HepG2 (cell line): ENCODE data around the gene ZNF19. TPM values are rescaled to one million over a fixed set of nuclear protein-coding genes. Genes with fewer than 3 reads are reported as not detected.

Source experiments
- AGO2 ChIP-seq: fragments of 200-400 bp; formaldehyde crosslinking; optimal IDR thresholded peaks from 2 replicates; pipeline ENCODE3; 2017; ENCODE audit warnings: mild to moderate bottlenecking, low read depth, low read length, moderate library complexity
- NONO ChIP-seq, 2 experiments: fragments of 450-650 bp in 1 of 2; sonication (generic) in 1 of 2; formaldehyde crosslinking in 1 of 2; IDR thresholded peaks in 1 of 2; conservative IDR thresholded peaks in 1 of 2; 2 replicates each; pipeline versions ENCODE4 v1.6.1 to v1.8.0; 2017 to 2022; ENCODE audit warnings: mild to moderate bottlenecking in 1 of 2, missing genetic modification reagents in 1 of 2, moderate library complexity in 1 of 2
- PAX8 ChIP-seq: sonication (generic); formaldehyde crosslinking; IDR thresholded peaks from 2 replicates; pipeline ENCODE4 v1.8.0; 2022; ENCODE audit warnings: mild to moderate bottlenecking, missing genetic modification reagents, borderline replicate concordance
- PCBP1 ChIP-seq: fragments of 200-400 bp; formaldehyde crosslinking; IDR thresholded peaks from 2 replicates; pipeline ENCODE4 v1.6.1; 2017; ENCODE audit warnings: mild to moderate bottlenecking, low read depth, low read length, borderline replicate concordance
- TAF15 ChIP-seq: fragments of 200-400 bp; formaldehyde crosslinking; IDR thresholded peaks from one replicate; pipeline ENCODE4 v1.6.1; 2018; ENCODE audit warnings: mild to moderate bottlenecking, low read depth, low read length; ENCODE audit not compliant: poor library complexity, severe bottlenecking
- ZNF34 ChIP-seq: sonication (generic); formaldehyde crosslinking; IDR thresholded peaks from 2 replicates; pipeline ENCODE4 v1.4.0; 2020; ENCODE audit warnings: mild to moderate bottlenecking, missing genetic modification reagents, borderline replicate concordance
- ZNF564 ChIP-seq: sonication (generic); formaldehyde crosslinking; IDR thresholded peaks from 2 replicates; pipeline ENCODE4 v1.8.1; 2023; ENCODE audit warnings: mild to moderate bottlenecking, missing genetic modification reagents
- ZNF646 ChIP-seq: sonication (generic); formaldehyde crosslinking; IDR thresholded peaks from 2 replicates; pipeline ENCODE4 v1.9.0; 2021; ENCODE audit warnings: mild to moderate bottlenecking, missing genetic modification reagents
- ZNF703 ChIP-seq: sonication (generic); formaldehyde crosslinking; IDR thresholded peaks from 2 replicates; pipeline ENCODE4 v1.5.1; 2020; ENCODE audit warnings: missing genetic modification reagents, mild to moderate bottlenecking, moderate library complexity, borderline replicate concordance
- ZNF781 ChIP-seq: sonication (generic); formaldehyde crosslinking; IDR thresholded peaks from 2 replicates; pipeline ENCODE4 v1.5.1; 2020; ENCODE audit warnings: borderline replicate concordance, mild to moderate bottlenecking, missing genetic modification reagents; ENCODE audit errors: not compliant biosample characterization
- polyA plus RNA-seq, 8 experiments: library from polyadenylated mRNA; depleted of rRNA in 3 of 8; stranded (reverse) in 7 of 8; unstranded in 1 of 8; fragments of >200 nt; fragmentation: Illumina TruSeq in 4 of 8; extraction: Trizol in 4 of 8; gene quantifications; 2 replicates each; pipeline versions ENCODE4 v1.2.1 to v1.2.3, GENCODE V29; 2011 to 2016; ENCODE audit warnings: low read depth in 4 of 8, missing spikeins in 1 of 8, mixed read lengths in 1 of 8; ENCODE audit not compliant: insufficient read depth in 1 of 8
- total RNA-seq, 5 experiments: library from RNA; depleted of rRNA; stranded (reverse); fragments of >200 nt; fragmentation: Illumina TruSeq; extraction: Trizol; gene quantifications; 2 replicates each; pipeline ENCODE4 v1.2.3, GENCODE V29; 2016; ENCODE audit warnings: low read depth in 1 of 5
- TF ChIP-seq, protein P1 (sequence below): sonication (generic); formaldehyde crosslinking; IDR thresholded peaks from 2 replicates; pipeline ENCODE4 v1.4.0; 2020; ENCODE audit warnings: mild to moderate bottlenecking, missing genetic modification reagents
- TF ChIP-seq, protein P2 (sequence below): sonication (generic); formaldehyde crosslinking; IDR thresholded peaks from 2 replicates; pipeline ENCODE4 v1.8.0; 2023; ENCODE audit warnings: mild to moderate bottlenecking, missing genetic modification reagents
- TF ChIP-seq, protein P3 (sequence below): sonication (generic); formaldehyde crosslinking; IDR thresholded peaks from 2 replicates; pipeline ENCODE4 v1.4.0; 2020; ENCODE audit warnings: mild to moderate bottlenecking, low read depth, missing genetic modification reagents
- TF ChIP-seq, protein P4 (sequence below): sonication (generic); formaldehyde crosslinking; IDR thresholded peaks from 2 replicates; pipeline ENCODE4 v1.4.0; 2020; ENCODE audit warnings: mild to moderate bottlenecking, missing genetic modification reagents
- TF ChIP-seq, protein P5 (sequence below): IDR thresholded peaks from 2 replicates; pipeline ENCODE4 v1.6.1; 2012; ENCODE audit warnings: low read length, improper control_type of control experiment

Gene ZNF19
- total and polyA plus RNA-seq, 2 of the 13 experiments (the other 11 are each of a cell fraction or from before 2014, with no cell fraction given) = 3.2 to 5.8 TPM

DNA sequence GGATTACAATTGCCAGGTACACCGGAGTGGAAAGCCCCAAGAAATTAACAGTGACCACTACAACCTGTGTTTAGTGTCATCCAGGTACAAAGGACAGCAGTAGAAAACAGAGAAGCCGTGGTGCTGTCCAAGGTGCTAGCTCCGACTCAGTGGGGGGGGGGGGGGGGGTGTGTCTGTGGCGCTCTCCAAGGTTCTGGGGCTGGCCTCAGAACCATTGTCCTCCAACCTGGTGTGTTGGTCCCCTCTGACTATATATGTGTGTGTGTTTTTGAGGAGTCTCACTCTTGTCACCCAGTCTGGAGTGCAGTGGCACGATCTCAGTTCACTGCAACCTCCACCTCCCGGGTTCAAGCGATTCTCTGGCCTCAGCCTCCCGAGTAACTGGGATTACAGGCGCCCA is 21.3 kb downstream of the ZNF19 start (continued):
- TF ChIP-seq ZNF781 (CRISPR knock-in tag) (peak; percentile 94), NONO (IDR thresholded peaks at IDR 0.05) (no peak), NONO (CRISPR knock-in tag; conservative IDR thresholded peaks at IDR 0.05) (no peak), ZNF646 (CRISPR knock-in tag) (0 out of 2 replicates have a peak, but pooled peaks have one; percentile 24), PCBP1 (no peak), ZNF703 (no peak), ZNF564 (CRISPR knock-in tag) (peak; percentile 78; the same call in 1 of the 2 replicates), PAX8 (CRISPR knock-in tag) (peak; percentile 74; the same call in 1 of the 2 replicates), TAF15 (no peak), AGO2 (no peak), ZNF34 (CRISPR knock-in tag) (no peak)
- TF ChIP-seq, protein P1, sequence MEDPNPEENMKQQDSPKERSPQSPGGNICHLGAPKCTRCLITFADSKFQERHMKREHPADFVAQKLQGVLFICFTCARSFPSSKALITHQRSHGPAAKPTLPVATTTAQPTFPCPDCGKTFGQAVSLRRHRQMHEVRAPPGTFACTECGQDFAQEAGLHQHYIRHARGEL (CRISPR knock-in tag) = no peak
- TF ChIP-seq, protein P2, sequence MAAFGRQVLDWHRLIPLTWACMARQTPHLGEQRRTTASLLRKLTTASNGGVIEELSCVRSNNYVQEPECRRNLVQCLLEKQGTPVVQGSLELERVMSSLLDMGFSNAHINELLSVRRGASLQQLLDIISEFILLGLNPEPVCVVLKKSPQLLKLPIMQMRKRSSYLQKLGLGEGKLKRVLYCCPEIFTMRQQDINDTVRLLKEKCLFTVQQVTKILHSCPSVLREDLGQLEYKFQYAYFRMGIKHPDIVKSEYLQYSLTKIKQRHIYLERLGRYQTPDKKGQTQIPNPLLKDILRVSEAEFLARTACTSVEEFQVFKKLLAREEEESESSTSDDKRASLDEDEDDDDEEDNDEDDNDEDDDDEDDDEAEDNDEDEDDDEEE = peak; percentile 79
- TF ChIP-seq, protein P3, sequence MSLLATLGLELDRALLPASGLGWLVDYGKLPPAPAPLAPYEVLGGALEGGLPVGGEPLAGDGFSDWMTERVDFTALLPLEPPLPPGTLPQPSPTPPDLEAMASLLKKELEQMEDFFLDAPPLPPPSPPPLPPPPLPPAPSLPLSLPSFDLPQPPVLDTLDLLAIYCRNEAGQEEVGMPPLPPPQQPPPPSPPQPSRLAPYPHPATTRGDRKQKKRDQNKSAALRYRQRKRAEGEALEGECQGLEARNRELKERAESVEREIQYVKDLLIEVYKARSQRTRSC (CRISPR knock-in tag) = peak; percentile 93; the same call in 1 of the 2 replicates
- TF ChIP-seq, protein P4, sequence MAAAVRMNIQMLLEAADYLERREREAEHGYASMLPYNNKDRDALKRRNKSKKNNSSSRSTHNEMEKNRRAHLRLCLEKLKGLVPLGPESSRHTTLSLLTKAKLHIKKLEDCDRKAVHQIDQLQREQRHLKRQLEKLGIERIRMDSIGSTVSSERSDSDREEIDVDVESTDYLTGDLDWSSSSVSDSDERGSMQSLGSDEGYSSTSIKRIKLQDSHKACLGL = peak; percentile 90; the same call in 1 of the 2 replicates
- TF ChIP-seq, protein P5, sequence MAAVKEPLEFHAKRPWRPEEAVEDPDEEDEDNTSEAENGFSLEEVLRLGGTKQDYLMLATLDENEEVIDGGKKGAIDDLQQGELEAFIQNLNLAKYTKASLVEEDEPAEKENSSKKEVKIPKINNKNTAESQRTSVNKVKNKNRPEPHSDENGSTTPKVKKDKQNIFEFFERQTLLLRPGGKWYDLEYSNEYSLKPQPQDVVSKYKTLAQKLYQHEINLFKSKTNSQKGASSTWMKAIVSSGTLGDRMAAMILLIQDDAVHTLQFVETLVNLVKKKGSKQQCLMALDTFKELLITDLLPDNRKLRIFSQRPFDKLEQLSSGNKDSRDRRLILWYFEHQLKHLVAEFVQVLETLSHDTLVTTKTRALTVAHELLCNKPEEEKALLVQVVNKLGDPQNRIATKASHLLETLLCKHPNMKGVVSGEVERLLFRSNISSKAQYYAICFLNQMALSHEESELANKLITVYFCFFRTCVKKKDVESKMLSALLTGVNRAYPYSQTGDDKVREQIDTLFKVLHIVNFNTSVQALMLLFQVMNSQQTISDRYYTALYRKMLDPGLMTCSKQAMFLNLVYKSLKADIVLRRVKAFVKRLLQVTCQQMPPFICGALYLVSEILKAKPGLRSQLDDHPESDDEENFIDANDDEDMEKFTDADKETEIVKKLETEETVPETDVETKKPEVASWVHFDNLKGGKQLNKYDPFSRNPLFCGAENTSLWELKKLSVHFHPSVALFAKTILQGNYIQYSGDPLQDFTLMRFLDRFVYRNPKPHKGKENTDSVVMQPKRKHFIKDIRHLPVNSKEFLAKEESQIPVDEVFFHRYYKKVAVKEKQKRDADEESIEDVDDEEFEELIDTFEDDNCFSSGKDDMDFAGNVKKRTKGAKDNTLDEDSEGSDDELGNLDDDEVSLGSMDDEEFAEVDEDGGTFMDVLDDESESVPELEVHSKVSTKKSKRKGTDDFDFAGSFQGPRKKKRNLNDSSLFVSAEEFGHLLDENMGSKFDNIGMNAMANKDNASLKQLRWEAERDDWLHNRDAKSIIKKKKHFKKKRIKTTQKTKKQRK = no peak
